ENCODE measurements around the gene GPR17. TPM values are rescaled to one million over a fixed set of nuclear protein-coding genes. Genes with fewer than 3 reads are reported as not detected.

The GPR17 gene
- total and polyA plus RNA-seq, 9 of the 15 experiments (the other 6 are each of a cell fraction or from before 2014, with no cell fraction given) = not detected

DNA sequence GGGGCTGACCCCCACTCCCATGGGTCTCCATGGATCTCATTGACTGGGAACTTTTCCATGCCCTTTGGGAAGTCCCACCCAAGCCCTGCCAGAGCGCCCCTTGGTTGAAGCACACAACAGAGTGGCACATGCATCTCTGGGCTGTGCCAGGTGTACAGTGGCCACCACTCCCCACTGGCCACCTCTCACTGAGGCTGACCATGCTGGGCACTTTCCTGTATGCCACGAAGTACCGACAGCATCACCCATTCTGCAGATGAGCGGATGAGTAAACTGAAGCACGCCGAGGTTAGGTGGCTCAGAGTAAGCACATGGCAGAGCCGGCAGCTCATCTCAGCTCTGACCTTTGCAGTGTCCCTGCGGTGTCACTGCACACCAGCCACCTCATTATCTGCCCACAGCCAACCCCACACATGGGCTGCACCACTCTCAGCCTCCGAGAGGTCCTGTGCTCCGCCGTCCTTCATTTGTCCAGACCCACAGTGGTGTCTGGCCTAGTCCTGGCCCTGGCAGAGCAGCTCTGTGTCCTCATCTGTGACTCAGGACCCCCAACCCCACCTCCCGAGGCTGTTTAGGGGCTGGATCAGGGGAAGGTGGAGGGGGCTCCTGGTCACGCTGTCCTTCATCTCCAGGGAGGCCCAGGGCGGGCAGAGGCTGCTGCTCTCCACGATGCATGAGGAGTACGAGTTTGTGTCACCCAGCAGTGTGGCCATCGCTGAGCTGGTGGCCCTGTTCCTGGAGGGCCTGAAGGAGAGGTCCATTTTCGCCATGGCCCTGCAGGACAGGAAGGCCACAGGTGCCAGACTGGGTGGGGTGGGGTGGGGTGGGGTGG, 18.0 kb upstream of the GPR17 start:
- no peak overlapping the region for H3K4me2 ChIP-seq (ENCODE audit: insufficient read depth, low read length)
- no peak overlapping the region for H3K27ac ChIP-seq (ENCODE audit: extremely low read depth, low read depth, low read length)
- no peak overlapping the region; a peak in 1 of 4 replicates for H3K9ac ChIP-seq (ENCODE audit: insufficient read depth in 1 of 2, low read depth in 2 of 2, low read length in 2 of 2)
- peaks cover 9% of the 10 kb centered on the region; the same call in 1 of the 2 replicates for H4K20me1 ChIP-seq (replicated peaks; ENCODE audit: control insufficient read depth, insufficient read depth, low read length)
- ChIA-PET CTCF (ENCODE audit: low intra/inter-chr PET ratio) (no interaction called here), POLR2A (interaction anchor here (0.5 to 1.0 kb wide), 4 partner anchors 14 to 77 kb away, joined by 3 to 4 read pairs (median 3); no protein-coding TSS in a partner anchor)
- in situ Hi-C loops (cut with MboI) (no loop called here), intact Hi-C loops (cut with micrococcal nuclease) (no loop called here)
- H3K9me3 ChIP-seq (replicated peaks; ENCODE audit: control insufficient read depth, insufficient read depth, low read depth, low read length) = no peaks in the 10 kb centered on the region
- no peaks in the 10 kb centered on the region for H3K9me1 ChIP-seq (ENCODE audit: control insufficient read depth, insufficient read depth, low read length)
- H3K27me3 ChIP-seq (ENCODE audit: control insufficient read depth in 2 of 2, insufficient read depth in 2 of 2, low read length in 2 of 2) = peaks cover 38 to 96% of the 10 kb centered on the region in 2 experiments; a peak in 4 of 5 replicates
- no peaks in the 10 kb centered on the region for H3K79me2 ChIP-seq (ENCODE audit: control insufficient read depth, insufficient read depth, low read length)
- no peak overlapping the region for H2AFZ ChIP-seq (ENCODE audit: low read depth, low read length)
- DNase-seq (ENCODE audit: extremely low read depth in 1 of 4, low spot score in 3 of 4) (no peak), ATAC-seq (peak; percentile 15; the same call in 1 of the 3 replicates), FAIRE-seq (no peak)
- no TSS peak for BruUV-seq (replicated peaks)
- no peak for TF ChIP-seq KDM5B (IDR thresholded peaks at IDR 0.05; ENCODE audit: insufficient replicate concordance, low read depth, low read length)
- TF ChIP-seq RBFOX2 (IDR thresholded peaks at IDR 0.05; ENCODE audit: low read depth, low read length) = no peak
- TF ChIP-seq HDAC6 (IDR thresholded peaks at IDR 0.05; ENCODE audit: low read depth, low read length) = no peak
- TF ChIP-seq, protein P1, sequence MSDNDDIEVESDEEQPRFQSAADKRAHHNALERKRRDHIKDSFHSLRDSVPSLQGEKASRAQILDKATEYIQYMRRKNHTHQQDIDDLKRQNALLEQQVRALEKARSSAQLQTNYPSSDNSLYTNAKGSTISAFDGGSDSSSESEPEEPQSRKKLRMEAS (CRISPR knock-in tag; IDR thresholded peaks at IDR 0.05) = peak; percentile 36; the same call in 1 of the 2 replicates
- no peaks in the 10 kb centered on the region for H3K36me3 ChIP-seq (ENCODE audit: control insufficient read depth, insufficient read depth, low read length)
- H3K4me1 ChIP-seq (replicated peaks in 1 of 2; ENCODE audit: control insufficient read depth in 2 of 2, insufficient read depth in 2 of 2, low read length in 2 of 2) = peaks cover 0 to 46% of the 10 kb centered on the region in 2 experiments; a peak in 3 of 5 replicates
- WGBS (ENCODE audit: insufficient coverage, low coverage, missing lambda C conversion rate) = 4% methylated on average over 17 of the region's 18 CpGs
- H3K4me3 ChIP-seq = no peak overlapping the region

Data from K562 (cell line).